Esophagus squamous epithelium (tissue), 5 donors: ENCODE measurements around the gene RECK. TPM values are rescaled to one million over a fixed set of nuclear protein-coding genes. Genes with fewer than 3 reads are reported as not detected.

Experiments
- DNase-seq: peaks from one replicate; lab custom pipeline; 2025; lab: John Stamatoyannopoulos, UW
- H3K27ac ChIP-seq, 4 donors: fragments of 200-600 bp; sonication (generic); one replicate each; pipeline ENCODE4 v1.5.1; 2016 to 2019; ENCODE audit warnings: mild to moderate bottlenecking in 1 of 4
- H3K27me3 ChIP-seq, 4 donors: fragments of 200-600 bp; sonication (generic); 1 replicate in 3 of 4; 2 replicates in 1 of 4; pipeline versions ENCODE4 v1.5.1 to v1.6.0; 2017 to 2021; ENCODE audit warnings: antibody characterized with exemption in 1 of 4
- H3K36me3 ChIP-seq, 3 donors: fragments of 200-600 bp; sonication (generic); one replicate each; pipeline ENCODE4 v1.5.1; 2016 to 2019
- H3K4me1 ChIP-seq, 3 donors: fragments of 200-600 bp; sonication (generic); one replicate each; pipeline ENCODE4 v1.5.1; 2017 to 2019
- H3K4me3 ChIP-seq, 4 donors: fragments of 200-600 bp; sonication (generic); 1 replicate in 3 of 4; 2 replicates in 1 of 4; pipeline ENCODE4 v1.5.1; 2016 to 2019; ENCODE audit warnings: mild to moderate bottlenecking in 2 of 4, moderate library complexity in 1 of 4
- H3K9me3 ChIP-seq, 3 donors: fragments of 200-600 bp; sonication (generic); one replicate each; pipeline ENCODE4 v1.5.1; 2016 to 2019
- CTCF ChIP-seq, 6 experiments: fragments of 450-650 bp in 4 of 6; fragments of 200-600 bp in 2 of 6; sonication (generic) in 2 of 6; IDR thresholded peaks; one replicate each; pipeline ENCODE4 v1.5.1; 2016 to 2019; ENCODE audit warnings: antibody characterized with exemption in 6 of 6, mild to moderate bottlenecking in 4 of 6, moderate library complexity in 4 of 6
- POLR2A ChIP-seq, 4 donors: fragments of 450-650 bp; IDR thresholded peaks; one replicate each; pipeline ENCODE4 v1.6.1; 2017; ENCODE audit warnings: antibody characterized with exemption in 4 of 4, mild to moderate bottlenecking in 4 of 4, moderate library complexity in 3 of 4
- WGBS, 2 donors: methylation state at CpG; one replicate each; pipeline ENCODE4 v1.1.5; 2018; 5-methylcytosine and 5-hydroxymethylcytosine counted together
- intact Hi-C: fragments of 100-400 bp; cut with DNase I; formaldehyde crosslinking; loops from one replicate; pipeline ENCODE4 v1.15.0; 2022
- total RNA-seq, 4 donors: library from RNA; depleted of rRNA; stranded (reverse); fragments of >200 nt; gene quantifications; one replicate each; pipeline ENCODE4 v1.1.0, GENCODE V29; 2016
- donor health status: DM: yes; HTN: yes; CAD: no.

Gene RECK
- total RNA-seq, 4 donors from 2014 or later = 0.23 to 16.2 (median 1.9) TPM

GRCh38 chr9:36033788-36034187 lies 2.9 kb upstream of the RECK start:
- WGBS, 2 donors = 94 to 95% methylated on average over 3 of the region's 3 CpGs
- TF ChIP-seq CTCF (IDR thresholded peaks at IDR 0.05) = no peak
- H3K4me1 ChIP-seq = peaks cover 0 to 46% (median 18%) of the 10 kb centered on the region in 3 donors
- H3K36me3 ChIP-seq = no peaks in the 10 kb centered on the region
- H3K27me3 ChIP-seq = peaks cover 0 to 6% (median 0%) of the 10 kb centered on the region in 4 donors
- no peak overlapping the region for H3K4me3 ChIP-seq
- intact Hi-C loops = no loop called here
- DNase-seq = no peak
- H3K9me3 ChIP-seq = no peaks in the 10 kb centered on the region
- H3K27ac ChIP-seq = no peak overlapping the region

- intact Hi-C loops = no loop called here
- DNase-seq = no peak
- no peaks in the 10 kb centered on the region for H3K9me3 ChIP-seq
- no peak overlapping the region for H3K27ac ChIP-seq
- H3K4me1 ChIP-seq = peaks cover 0 to 45% (median 18%) of the 10 kb centered on the region in 3 donors
- 82 to 90% methylated on average over 5 of the region's 5 CpGs for WGBS, 2 donors
- TF ChIP-seq CTCF (IDR thresholded peaks at IDR 0.05) (no peak), POLR2A (IDR thresholded peaks at IDR 0.05) (no peak)
- H3K27me3 ChIP-seq = peaks cover 0 to 6% (median 0%) of the 10 kb centered on the region in 4 donors
- H3K36me3 ChIP-seq = no peaks in the 10 kb centered on the region
- H3K4me3 ChIP-seq = no peak overlapping the region
Measured at GRCh38 chr9:36034234-36034633, 2.5 kb upstream of the RECK start.

- intact Hi-C loops = no loop called here
- no peak for TF ChIP-seq CTCF (IDR thresholded peaks at IDR 0.05)
- TF ChIP-seq POLR2A (IDR thresholded peaks at IDR 0.05) = no peak
- Histone ChIP-seq H3K36me3 (no peaks in the 10 kb centered on the region), H3K4me1 (peaks cover 0 to 46% (median 17%) of the 10 kb centered on the region in 3 donors), H3K27ac (no peak overlapping the region), H3K9me3 (no peaks in the 10 kb centered on the region), H3K4me3 (no peak overlapping the region), H3K27me3 (peaks cover 0 to 6% (median 0%) of the 10 kb centered on the region in 4 donors)
- WGBS, 2 donors = 80 to 92% methylated on average over 2 of the region's 2 CpGs
- DNase-seq = no peak
Measured at GRCh38 chr9:36035006-36035405, 1.7 kb upstream of the RECK start.

GRCh38 chr9:36036253-36036779 lies 397 bp upstream of the RECK start:
- Histone ChIP-seq H3K27ac (peak overlapping the region in 2 of 4 donors; percentile 88 to 92), H3K4me1 (peaks cover 0 to 52% (median 11%) of the 10 kb centered on the region in 3 donors), H3K27me3 (peaks cover 0 to 6% (median 0%) of the 10 kb centered on the region in 4 donors), H3K4me3 (peak overlapping the region; percentile 64 to 91 (median 84)), H3K36me3 (no peaks in the 10 kb centered on the region), H3K9me3 (no peaks in the 10 kb centered on the region)
- intact Hi-C loops = no loop called here
- TF ChIP-seq CTCF (IDR thresholded peaks at IDR 0.05) = no peak
- TF ChIP-seq POLR2A (IDR thresholded peaks at IDR 0.05) = no peak
- 62 to 87% methylated on average over 13 to 17 of the region's 20 CpGs for WGBS, 2 donors
- DNase-seq = no peak

GRCh38 chr9:36037549-36038122 lies 923 bp downstream of the RECK start:
- Histone ChIP-seq H3K36me3 (no peaks in the 10 kb centered on the region), H3K27ac (peak overlapping the region; percentile 75 to 92 (median 83)), H3K9me3 (no peaks in the 10 kb centered on the region), H3K4me3 (peak overlapping the region; percentile 64 to 91 (median 84)), H3K27me3 (no peaks in the 10 kb centered on the region), H3K4me1 (peaks cover 0 to 60% (median 17%) of the 10 kb centered on the region in 3 donors)
- TF ChIP-seq POLR2A (IDR thresholded peaks at IDR 0.05) (no peak), CTCF (IDR thresholded peaks at IDR 0.05) (no peak)
- no peak for DNase-seq
- intact Hi-C loops = no loop called here
- WGBS, 2 donors = 20 to 34% methylated on average over 9 to 16 of the region's 18 CpGs
